ENCODE results near the gene WNK2. TPM values are rescaled to one million over a fixed set of nuclear protein-coding genes. Genes with fewer than 3 reads are reported as not detected.

WNK2 gene
- total RNA-seq, 1 experiment from 2014 or later: 69.4 TPM

GRCh38 chr9:93178851-93179786, 4.8 kb upstream of the WNK2 start:
- Histone ChIP-seq H2BK15ac (ENCODE audit: low read depth, low read length) (no peak overlapping the region), H2AFZ (ENCODE audit: low read length) (no peak overlapping the region), H3K4me1 (ENCODE audit: insufficient read depth, low read length) (no peaks in the 10 kb centered on the region), H3K18ac (ENCODE audit: insufficient read length, low read depth, low read length) (no peak overlapping the region), H4K8ac (replicated peaks; ENCODE audit: insufficient read length, low read depth, low read length) (no peak overlapping the region), H2BK20ac (ENCODE audit: low read depth, low read length, poor library complexity, severe bottlenecking) (no peak overlapping the region), H4K5ac (ENCODE audit: insufficient read length, low read depth, low read length) (no peak overlapping the region), H3K4ac (ENCODE audit: low read depth, low read length) (no peak overlapping the region), H3K9me3 (ENCODE audit: control insufficient read depth, low read depth, low read length) (no peaks in the 10 kb centered on the region), H3K56ac (ENCODE audit: insufficient read length, low read depth, low read length) (no peak overlapping the region), H3K4me2 (ENCODE audit: insufficient read depth, insufficient read length, low read length) (no peak overlapping the region), H3K9ac (ENCODE audit: extremely low read depth, insufficient read length, low read length) (no peak overlapping the region), H2BK12ac (ENCODE audit: insufficient read length, low read depth, low read length) (no peak overlapping the region), H3K79me2 (ENCODE audit: insufficient read depth, low read length) (no peaks in the 10 kb centered on the region), H3K79me1 (ENCODE audit: insufficient read depth, low read depth, low read length, poor library complexity, severe bottlenecking) (no peaks in the 10 kb centered on the region), H3T11ph (ENCODE audit: low read length) (no peak overlapping the region), H2BK5ac (ENCODE audit: insufficient read length, low read length) (no peak overlapping the region), H4K91ac (ENCODE audit: insufficient read length, low read depth, low read length) (no peak overlapping the region), H3K14ac (ENCODE audit: insufficient read depth, low read length) (no peak overlapping the region), H2AK5ac (ENCODE audit: insufficient read length, low read length) (no peak overlapping the region), H3K27me3 (ENCODE audit: insufficient read depth, low read length) (peaks cover 4% of the 10 kb centered on the region; the same call in 1 of the 2 replicates), H3K23ac (ENCODE audit: insufficient read length, low read depth, low read length) (no peak overlapping the region), H3K23me2 (ENCODE audit: insufficient read length, low read depth, low read length, poor library complexity, severe bottlenecking) (no peaks in the 10 kb centered on the region), H4K20me1 (ENCODE audit: control insufficient read depth, insufficient read depth, insufficient read length) (no peaks in the 10 kb centered on the region), H2BK120ac (ENCODE audit: low read depth, low read length, poor library complexity, severe bottlenecking) (no peak overlapping the region), H3K27ac (ENCODE audit: insufficient read length, low read depth, low read length) (no peak overlapping the region)
- Mint-ChIP-seq H3K36me3 (ENCODE audit: insufficient read depth in 1 of 3, low read depth in 3 of 3) (no peaks in the 10 kb centered on the region; a peak in 1 of 7 replicates), H3K4me1 (peaks cover 0 to 2% of the 10 kb centered on the region in 2 experiments; a peak in 1 of 4 replicates), H3K27ac (no peak overlapping the region; a peak in 1 of 7 replicates), H3K4me3 (no peak overlapping the region), H3K9me3 (no peaks in the 10 kb centered on the region), H3K27me3 (ENCODE audit: low read depth) (peaks cover 30% of the 10 kb centered on the region)
- no CpG with 5 or more reads among the region's 22 CpGs for WGBS (ENCODE audit: extremely low coverage, insufficient read length, low lambda C conversion rate)
- TF ChIP-seq CTCF (conservative IDR thresholded peaks at IDR 0.05): no peak
- DNase-seq: no peak

All from H9 (cell line).